ENCODE measurements around the gene MREG. TPM values are rescaled to one million over a fixed set of nuclear protein-coding genes. Genes with fewer than 3 reads are reported as not detected.
"Not testable (repeated sequence)": the region's sequence is repeated elsewhere in the genome, so short reads cannot be mapped to it uniquely, and the experiment has no call there.

MREG gene
- polyA plus RNA-seq, 4 donors = 1.9 to 8.7 (median 4.9) TPM

DNA sequence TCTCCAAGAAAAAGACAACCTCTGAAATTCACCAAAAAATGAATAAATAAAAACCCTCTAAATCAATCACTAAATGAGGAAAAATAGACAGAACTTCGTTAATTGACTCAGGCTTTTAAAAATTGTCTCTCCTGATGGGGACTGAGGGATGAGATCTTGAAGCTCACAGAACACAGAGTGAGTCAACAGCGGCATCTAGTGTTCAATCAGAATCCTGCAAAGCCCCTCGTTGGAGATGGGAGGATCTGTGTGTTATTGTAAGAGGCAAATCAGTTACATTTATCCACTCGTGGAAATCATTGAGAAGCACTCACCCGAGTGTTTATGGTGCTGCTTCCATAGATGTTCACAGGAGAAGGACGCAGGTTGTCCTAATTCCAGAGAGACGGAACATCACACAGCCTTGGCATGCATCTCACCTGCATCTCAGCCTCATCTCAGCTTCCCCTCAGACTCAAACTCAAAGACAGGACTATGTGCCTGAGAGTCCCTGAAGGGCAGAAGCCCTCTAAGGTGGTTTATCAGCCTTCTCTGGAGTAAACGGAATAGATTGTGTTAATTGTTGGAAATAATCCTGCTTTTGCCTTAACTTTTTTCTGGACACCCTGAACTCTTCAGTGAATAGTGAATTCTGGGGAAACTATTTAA lies 82.0 kb downstream of the MREG start:
- FAIRE-seq (no peak), DNase-seq (peak; percentile 65 to 74)
- Histone ChIP-seq H3K4me1 (ENCODE audit: control insufficient read depth in 3 of 3, insufficient read depth in 2 of 3, low read depth in 1 of 3, low read length in 2 of 3) (no peaks in the 10 kb centered on the region), H3K36me3 (ENCODE audit: control insufficient read depth in 3 of 3, insufficient read depth in 2 of 3, low read depth in 1 of 3, low read length in 3 of 3) (no peaks in the 10 kb centered on the region), H3K9me3 (ENCODE audit: control insufficient read depth in 2 of 2, insufficient read depth in 1 of 2, low read depth in 1 of 2, low read length in 1 of 2) (no peaks in the 10 kb centered on the region), H3K27me3 (ENCODE audit: control insufficient read depth in 3 of 3, insufficient read depth in 3 of 3, low read length in 3 of 3) (no peaks in the 10 kb centered on the region), H3K4me3 (ENCODE audit: low read depth in 1 of 3, low read length in 3 of 3) (no peak overlapping the region), H3K27ac (ENCODE audit: low read depth in 1 of 3, low read length in 2 of 3) (no peak overlapping the region)
- WGBS, 3 donors = 6 to 11% (median 9%) methylated on average over 8 of the region's 8 CpGs

DNA sequence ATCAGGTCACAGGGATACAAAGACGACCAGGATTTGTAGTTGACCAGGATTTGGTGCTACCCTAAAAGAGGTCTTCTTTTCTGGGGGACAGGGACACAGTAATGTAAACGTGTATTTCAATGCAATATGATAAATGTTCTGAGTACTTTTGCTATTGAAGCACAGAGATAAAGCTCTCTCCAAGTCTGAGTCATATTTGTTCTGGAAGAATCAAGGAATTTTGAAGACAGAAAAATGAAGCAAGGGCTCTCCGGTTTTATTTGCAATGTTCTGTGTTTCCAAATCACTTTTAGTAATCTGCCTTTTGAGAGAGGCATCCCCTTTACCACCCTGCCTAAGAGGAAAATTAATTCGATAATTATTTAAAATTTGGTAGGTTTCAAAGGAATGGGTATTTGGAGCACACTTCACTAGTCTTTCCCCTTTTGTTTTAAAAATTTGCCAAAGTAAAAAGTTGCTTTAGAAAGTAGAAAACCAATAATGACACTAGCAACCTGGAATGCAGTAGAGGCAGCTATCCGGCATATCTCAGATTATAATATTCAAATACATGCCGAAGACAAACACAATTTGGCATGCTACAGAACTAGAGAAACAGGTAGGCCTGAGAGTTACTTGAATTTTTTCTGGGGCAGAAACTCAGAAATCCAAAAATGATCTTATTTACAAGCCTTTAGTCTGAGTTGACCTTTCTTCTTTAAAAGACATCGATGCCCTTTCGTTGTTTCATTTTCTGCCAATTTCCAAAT lies 82.7 kb downstream of the MREG start:
- FAIRE-seq (no peak), DNase-seq (no peak)
- H3K27ac ChIP-seq (ENCODE audit: low read depth in 1 of 3, low read length in 2 of 3) = no peak overlapping the region
- H3K4me1 ChIP-seq (ENCODE audit: control insufficient read depth in 3 of 3, insufficient read depth in 2 of 3, low read depth in 1 of 3, low read length in 2 of 3) = no peaks in the 10 kb centered on the region
- no peak overlapping the region for H3K4me3 ChIP-seq (ENCODE audit: low read depth in 1 of 3, low read length in 3 of 3)
- no peaks in the 10 kb centered on the region for H3K27me3 ChIP-seq (ENCODE audit: control insufficient read depth in 3 of 3, insufficient read depth in 3 of 3, low read length in 3 of 3)
- H3K9me3 ChIP-seq (ENCODE audit: control insufficient read depth in 2 of 2, insufficient read depth in 1 of 2, low read depth in 1 of 2, low read length in 1 of 2) = no peaks in the 10 kb centered on the region
- WGBS, 3 donors = 70 to 76% (median 75%) methylated on average over 8 of the region's 8 CpGs
- H3K36me3 ChIP-seq (ENCODE audit: control insufficient read depth in 3 of 3, insufficient read depth in 2 of 3, low read depth in 1 of 3, low read length in 3 of 3) = no peaks in the 10 kb centered on the region

DNA sequence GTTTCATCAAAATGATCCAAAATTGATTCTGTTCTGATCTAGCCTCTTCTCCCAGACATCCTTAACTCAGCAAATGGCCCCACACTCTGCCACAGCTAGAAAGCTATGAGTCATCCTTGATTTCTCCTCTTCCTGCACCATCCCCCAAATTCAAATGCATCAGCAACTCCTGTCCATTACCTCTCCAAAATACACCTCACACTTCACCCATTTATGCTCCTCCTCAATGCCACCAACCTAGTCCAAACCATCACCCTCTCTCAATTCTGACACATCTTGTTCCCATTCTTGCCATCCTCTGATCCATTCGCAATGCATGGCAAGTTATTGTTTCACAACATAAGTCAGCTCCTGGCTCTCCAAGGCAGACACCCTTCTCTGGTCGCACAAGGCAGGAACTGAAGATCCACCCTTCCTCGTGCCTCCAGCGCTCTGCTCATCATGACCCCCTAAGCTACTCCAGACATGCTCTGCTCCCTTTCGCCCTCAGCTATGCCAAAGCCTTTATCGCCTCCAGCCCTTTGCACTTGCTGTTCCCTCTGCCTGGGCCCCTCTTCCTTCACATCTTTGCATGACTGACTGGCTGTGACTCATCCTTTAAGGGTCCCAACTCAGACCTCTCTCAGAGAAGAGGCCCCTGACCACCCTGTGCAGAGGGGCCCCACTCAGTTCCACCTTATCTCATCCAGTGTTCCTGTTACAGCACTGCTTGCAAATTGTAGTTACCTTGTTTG lies 83.6 kb downstream of the MREG start:
- 83 to 88% (median 86%) methylated on average over 6 of the region's 6 CpGs for WGBS, 3 donors
- H3K27me3 ChIP-seq (ENCODE audit: control insufficient read depth in 3 of 3, insufficient read depth in 3 of 3, low read length in 3 of 3) = no peaks in the 10 kb centered on the region
- H3K4me3 ChIP-seq (ENCODE audit: low read depth in 1 of 3, low read length in 3 of 3) = no peak overlapping the region
- no peaks in the 10 kb centered on the region for H3K4me1 ChIP-seq (ENCODE audit: control insufficient read depth in 3 of 3, insufficient read depth in 2 of 3, low read depth in 1 of 3, low read length in 2 of 3)
- peak in 1 of 2 donors; percentile 53 for DNase-seq
- no peaks in the 10 kb centered on the region for H3K36me3 ChIP-seq (ENCODE audit: control insufficient read depth in 3 of 3, insufficient read depth in 2 of 3, low read depth in 1 of 3, low read length in 3 of 3)
- H3K27ac ChIP-seq (ENCODE audit: low read depth in 1 of 3, low read length in 2 of 3) = no peak overlapping the region
- H3K9me3 ChIP-seq (ENCODE audit: control insufficient read depth in 2 of 2, insufficient read depth in 1 of 2, low read depth in 1 of 2, low read length in 1 of 2) = no peaks in the 10 kb centered on the region
- no peak for FAIRE-seq

DNA sequence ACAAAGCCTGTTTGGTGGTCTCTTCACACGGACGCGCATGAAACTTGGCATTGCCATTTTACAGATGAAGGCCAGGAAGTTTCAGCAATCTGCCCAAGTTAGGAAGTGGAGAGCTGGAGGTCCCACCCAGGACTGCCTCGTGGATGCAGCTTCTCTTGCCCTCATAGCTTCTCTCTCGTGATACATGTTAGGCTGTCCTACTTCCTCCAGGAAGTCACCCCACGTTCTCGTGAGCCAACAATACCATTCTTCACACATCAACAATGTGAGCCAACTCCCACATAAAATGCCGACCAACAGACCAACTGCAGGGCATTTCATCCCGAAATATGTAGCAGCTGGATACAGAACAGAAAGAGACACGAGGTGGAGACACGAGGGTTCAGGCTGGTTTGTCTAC lies 85.3 kb downstream of the MREG start:
- DNase-seq = no peak
- H3K4me1 ChIP-seq (ENCODE audit: control insufficient read depth in 3 of 3, insufficient read depth in 2 of 3, low read depth in 1 of 3, low read length in 2 of 3) = no peaks in the 10 kb centered on the region
- H3K27ac ChIP-seq (ENCODE audit: low read depth in 1 of 3, low read length in 2 of 3) = no peak overlapping the region
- H3K27me3 ChIP-seq (ENCODE audit: control insufficient read depth in 3 of 3, insufficient read depth in 3 of 3, low read length in 3 of 3) = no peaks in the 10 kb centered on the region
- FAIRE-seq = no peak
- H3K9me3 ChIP-seq (ENCODE audit: control insufficient read depth in 2 of 2, insufficient read depth in 1 of 2, low read depth in 1 of 2, low read length in 1 of 2) = no peaks in the 10 kb centered on the region
- H3K36me3 ChIP-seq (ENCODE audit: control insufficient read depth in 3 of 3, insufficient read depth in 2 of 3, low read depth in 1 of 3, low read length in 3 of 3) = no peaks in the 10 kb centered on the region
- no peak overlapping the region for H3K4me3 ChIP-seq (ENCODE audit: low read depth in 1 of 3, low read length in 3 of 3)
- 78 to 82% (median 81%) methylated on average over 11 of the region's 11 CpGs for WGBS, 3 donors

DNA sequence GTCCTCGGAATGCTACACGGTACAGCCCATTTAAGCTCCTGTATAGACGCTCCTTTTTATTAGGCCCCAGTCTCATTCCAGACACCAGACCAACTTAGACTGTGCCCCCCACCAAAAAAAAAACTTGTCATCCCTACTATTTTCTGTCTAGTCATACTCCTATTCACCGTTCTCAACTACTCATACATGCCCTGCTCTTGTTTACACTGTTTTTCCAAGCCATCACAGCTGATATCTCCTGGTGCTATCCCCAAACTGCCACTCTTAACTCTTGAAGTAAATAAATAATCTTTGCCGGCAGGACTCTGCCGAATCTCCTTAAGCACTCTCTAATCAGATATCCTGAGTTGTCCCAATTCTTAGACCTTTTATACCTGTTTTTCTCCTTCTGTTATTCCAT lies 86.4 kb downstream of the MREG start:
- not testable (repeated sequence) for H3K27ac ChIP-seq (ENCODE audit: low read depth in 1 of 3, low read length in 2 of 3); FAIRE-seq; H3K4me3 ChIP-seq (ENCODE audit: low read depth in 1 of 3, low read length in 3 of 3); H3K27me3 ChIP-seq (ENCODE audit: control insufficient read depth in 3 of 3, insufficient read depth in 3 of 3, low read length in 3 of 3); DNase-seq; H3K9me3 ChIP-seq (ENCODE audit: control insufficient read depth in 2 of 2, insufficient read depth in 1 of 2, low read depth in 1 of 2, low read length in 1 of 2); H3K4me1 ChIP-seq (ENCODE audit: control insufficient read depth in 3 of 3, insufficient read depth in 2 of 3, low read depth in 1 of 3, low read length in 2 of 3); H3K36me3 ChIP-seq (ENCODE audit: control insufficient read depth in 3 of 3, insufficient read depth in 2 of 3, low read depth in 1 of 3, low read length in 3 of 3)
- 87 to 93% (median 92%) methylated on average over 6 of the region's 6 CpGs for WGBS, 3 donors

DNA sequence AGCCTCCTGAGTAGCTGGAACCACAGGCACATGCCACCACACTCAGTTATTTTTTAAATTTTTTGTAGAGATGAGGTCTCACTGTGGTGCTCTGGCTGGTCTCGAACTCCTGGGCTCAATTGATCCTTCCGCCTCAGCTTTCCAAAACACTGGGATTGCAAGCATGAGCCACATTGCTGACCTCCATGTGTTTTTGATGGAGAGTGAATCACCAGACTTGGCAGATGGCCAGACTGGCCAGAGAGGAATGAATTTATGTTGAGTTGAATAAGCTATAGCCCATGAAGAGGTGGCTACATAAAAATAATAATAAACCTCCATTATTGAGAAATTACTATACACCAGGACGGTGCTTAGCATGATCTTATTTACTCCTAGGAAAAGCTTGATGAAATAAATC lies 91.5 kb downstream of the MREG start:
- no peak for FAIRE-seq
- DNase-seq = peak in 1 of 2 donors; percentile 16

DNA sequence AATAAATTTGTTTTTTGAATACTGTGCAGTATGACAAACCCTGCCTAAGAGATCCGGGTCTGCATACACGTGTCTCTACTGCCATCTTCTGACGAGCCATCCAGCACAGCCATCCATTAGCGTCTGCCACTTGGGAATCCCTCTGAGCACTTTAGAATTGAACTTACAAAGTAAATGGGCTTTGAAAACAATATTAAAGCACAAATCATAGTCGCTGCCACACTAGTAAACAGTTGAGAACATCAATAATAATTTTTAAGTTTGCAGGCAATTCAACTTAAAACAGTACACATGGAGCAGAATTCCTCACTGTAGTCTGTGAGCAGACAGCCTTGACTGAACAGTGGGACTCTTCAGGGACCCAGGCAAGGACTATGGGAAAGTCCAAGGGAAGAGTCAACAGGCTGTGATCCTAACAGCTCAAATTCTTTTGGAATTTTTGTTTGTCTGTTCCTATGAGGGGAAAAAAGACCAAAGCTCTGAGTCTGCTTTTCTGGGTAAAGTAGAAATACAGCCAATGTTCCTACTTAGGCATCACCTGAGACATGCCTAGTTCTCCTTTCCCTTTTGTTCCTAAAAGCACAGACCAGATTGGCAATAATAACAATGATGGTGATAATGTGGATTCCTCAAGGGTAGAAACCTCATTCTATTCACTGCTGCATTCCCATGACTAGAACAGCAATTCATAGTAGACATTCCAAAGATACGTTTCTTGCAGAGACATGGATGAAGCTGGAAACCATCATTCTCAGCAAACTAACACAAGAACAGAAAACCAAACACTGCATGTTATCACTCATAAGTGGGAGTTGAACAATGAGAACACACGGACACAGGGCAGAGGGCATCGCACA lies 92.9 kb downstream of the MREG start:
- 22 to 29% (median 24%) methylated on average over 8 of the region's 8 CpGs for WGBS, 3 donors
- no peak for FAIRE-seq
- no peak overlapping the region for H3K27ac ChIP-seq (ENCODE audit: low read depth in 1 of 3, low read length in 2 of 3)

More for the DNA sequence above, 91.5 kb downstream of the MREG start:
- Histone ChIP-seq H3K36me3 (ENCODE audit: control insufficient read depth in 3 of 3, insufficient read depth in 2 of 3, low read depth in 1 of 3, low read length in 3 of 3) (no peaks in the 10 kb centered on the region), H3K27ac (ENCODE audit: low read depth in 1 of 3, low read length in 2 of 3) (no peak overlapping the region), H3K9me3 (ENCODE audit: control insufficient read depth in 2 of 2, insufficient read depth in 1 of 2, low read depth in 1 of 2, low read length in 1 of 2) (no peaks in the 10 kb centered on the region), H3K27me3 (ENCODE audit: control insufficient read depth in 3 of 3, insufficient read depth in 3 of 3, low read length in 3 of 3) (no peaks in the 10 kb centered on the region), H3K4me3 (ENCODE audit: low read depth in 1 of 3, low read length in 3 of 3) (no peak overlapping the region), H3K4me1 (ENCODE audit: control insufficient read depth in 3 of 3, insufficient read depth in 2 of 3, low read depth in 1 of 3, low read length in 2 of 3) (peaks cover 0 to 4% (median 0%) of the 10 kb centered on the region in 3 donors)
- 81 to 87% (median 82%) methylated on average over 3 of the region's 3 CpGs for WGBS, 3 donors

More for the DNA sequence above, 92.9 kb downstream of the MREG start:
- Histone ChIP-seq H3K36me3 (ENCODE audit: control insufficient read depth in 3 of 3, insufficient read depth in 2 of 3, low read depth in 1 of 3, low read length in 3 of 3) (no peaks in the 10 kb centered on the region), H3K27me3 (ENCODE audit: control insufficient read depth in 3 of 3, insufficient read depth in 3 of 3, low read length in 3 of 3) (no peaks in the 10 kb centered on the region), H3K4me3 (ENCODE audit: low read depth in 1 of 3, low read length in 3 of 3) (no peak overlapping the region), H3K4me1 (ENCODE audit: control insufficient read depth in 3 of 3, insufficient read depth in 2 of 3, low read depth in 1 of 3, low read length in 2 of 3) (peaks cover 0 to 4% (median 0%) of the 10 kb centered on the region in 3 donors), H3K9me3 (ENCODE audit: control insufficient read depth in 2 of 2, insufficient read depth in 1 of 2, low read depth in 1 of 2, low read length in 1 of 2) (no peaks in the 10 kb centered on the region)
- peak; percentile 55 to 76 for DNase-seq

Measured in small intestine (tissue), 7 donors.